H9 (cell line): Measurements from ENCODE around the gene GPR137. TPM values are rescaled to one million over a fixed set of nuclear protein-coding genes. Genes with fewer than 3 reads are reported as not detected.
"Not testable (repeated sequence)": the region's sequence is repeated elsewhere in the genome, so short reads cannot be mapped to it uniquely, and the experiment has no call there.

Experiments used
- DNase-seq: peaks from one replicate; pipeline ENCODE4 v3.0.0-alpha.2; 2017
- H2AFZ ChIP-seq: one replicate; pipeline ENCODE4 v1.6.1; 2013; ENCODE audit warnings: mild to moderate bottlenecking, low read length, control low read depth, moderate library complexity
- H2AK5ac ChIP-seq: 2 replicates; pipeline ENCODE4 v1.6.1; 2013; ENCODE audit warnings: low read length, control low read depth, mixed read lengths; ENCODE audit not compliant: insufficient read length
- H2BK120ac ChIP-seq: one replicate; pipeline ENCODE4 v1.6.1; 2013; ENCODE audit warnings: low read depth, mild to moderate bottlenecking, low read length, control low read depth, inconsistent platforms; ENCODE audit not compliant: poor library complexity, severe bottlenecking
- H2BK12ac ChIP-seq: 2 replicates; pipeline ENCODE4 v1.6.1; 2013; ENCODE audit warnings: low read length, control low read depth, mixed read lengths, low read depth; ENCODE audit not compliant: insufficient read length
- H2BK15ac ChIP-seq: 2 replicates; pipeline ENCODE4 v1.6.1; 2013; ENCODE audit warnings: low read depth, low read length, control low read depth
- H2BK20ac ChIP-seq: one replicate; pipeline ENCODE4 v1.6.1; 2013; ENCODE audit warnings: low read depth, mild to moderate bottlenecking, low read length, control low read depth, inconsistent platforms; ENCODE audit not compliant: poor library complexity, severe bottlenecking
- H2BK5ac ChIP-seq: 2 replicates; pipeline ENCODE4 v1.6.1; 2013; ENCODE audit warnings: low read length, control low read depth, mixed read lengths; ENCODE audit not compliant: insufficient read length
- H3K14ac ChIP-seq: 2 replicates; pipeline ENCODE4 v1.6.1; 2013; ENCODE audit warnings: low read length, control low read depth; ENCODE audit not compliant: insufficient read depth
- H3K18ac ChIP-seq: 2 replicates; pipeline ENCODE4 v1.6.1; 2013; ENCODE audit warnings: low read depth, mild to moderate bottlenecking, mixed read lengths, low read length, control low read depth; ENCODE audit not compliant: insufficient read length
- H3K23ac ChIP-seq: 2 replicates; pipeline ENCODE4 v1.6.1; 2013; ENCODE audit warnings: low read length, control low read depth, mixed read lengths, low read depth; ENCODE audit not compliant: insufficient read length
- H3K23me2 ChIP-seq: 2 replicates; pipeline ENCODE4 v1.6.1; 2013; ENCODE audit warnings: low read depth, mild to moderate bottlenecking, mixed read lengths, low read length, control low read depth; ENCODE audit not compliant: insufficient read length, poor library complexity, severe bottlenecking
- H3K27ac ChIP-seq: 2 replicates; pipeline ENCODE4 v1.5.1; 2013; ENCODE audit warnings: low read length, control low read depth, mixed read lengths, low read depth; ENCODE audit not compliant: insufficient read length
- H3K27me3 ChIP-seq: 2 replicates; pipeline ENCODE4 v1.6.1; 2013; ENCODE audit warnings: low read length, control low read depth, inconsistent platforms; ENCODE audit not compliant: insufficient read depth
- H3K4ac ChIP-seq: 2 replicates; pipeline ENCODE4 v1.6.1; 2013; ENCODE audit warnings: low read depth, mild to moderate bottlenecking, control low read depth, inconsistent platforms, low read length, moderate library complexity
- H3K4me1 ChIP-seq: 2 replicates; pipeline ENCODE4 v1.6.1; 2013; ENCODE audit warnings: low read length, control low read depth, inconsistent platforms; ENCODE audit not compliant: insufficient read depth
- H3K4me2 ChIP-seq: 2 replicates; pipeline ENCODE4 v1.6.1; 2013; ENCODE audit warnings: low read length, control low read depth, mixed read lengths; ENCODE audit not compliant: insufficient read length, insufficient read depth
- H3K56ac ChIP-seq: 2 replicates; pipeline ENCODE4 v1.6.1; 2013; ENCODE audit warnings: low read depth, mild to moderate bottlenecking, mixed read lengths, low read length, control low read depth; ENCODE audit not compliant: insufficient read length
- H3K79me1 ChIP-seq: 2 replicates; pipeline ENCODE4 v1.6.1; 2013; ENCODE audit warnings: low read depth, mild to moderate bottlenecking, moderate library complexity, low read length, control low read depth, inconsistent platforms; ENCODE audit not compliant: insufficient read depth, poor library complexity, severe bottlenecking
- H3K79me2 ChIP-seq: 2 replicates; pipeline ENCODE4 v1.6.1; 2013; ENCODE audit warnings: low read length, control low read depth, inconsistent platforms; ENCODE audit not compliant: insufficient read depth
- H3K9ac ChIP-seq: 2 replicates; pipeline ENCODE4 v1.6.1; 2013; ENCODE audit warnings: low read length, control low read depth, mixed read lengths; ENCODE audit not compliant: insufficient read length; ENCODE audit errors: extremely low read depth
- H3K9me3 ChIP-seq: one replicate; pipeline ENCODE4 v1.6.1; 2013; ENCODE audit warnings: low read depth, low read length, inconsistent platforms; ENCODE audit not compliant: control insufficient read depth
- H3T11ph ChIP-seq: one replicate; pipeline ENCODE4 v1.6.1; 2013; ENCODE audit warnings: mild to moderate bottlenecking, low read length, control low read depth, inconsistent platforms
- H4K20me1 ChIP-seq: one replicate; pipeline ENCODE4 v1.6.1; 2013; ENCODE audit not compliant: control insufficient read depth, insufficient read length, insufficient read depth
- H4K5ac ChIP-seq: 2 replicates; pipeline ENCODE4 v1.6.1; 2013; ENCODE audit warnings: low read depth, mild to moderate bottlenecking, mixed read lengths, low read length, control low read depth; ENCODE audit not compliant: insufficient read length
- H4K8ac ChIP-seq: replicated peaks from 2 replicates; pipeline ENCODE4 v1.6.1; 2013; ENCODE audit warnings: low read length, control low read depth, mixed read lengths, low read depth; ENCODE audit not compliant: insufficient read length
- H4K91ac ChIP-seq: 2 replicates; pipeline ENCODE4 v1.6.1; 2013; ENCODE audit warnings: low read depth, mild to moderate bottlenecking, moderate library complexity, mixed read lengths, low read length, control low read depth; ENCODE audit not compliant: insufficient read length
- H3K27ac Mint-ChIP-seq, 3 experiments: 2 replicates in 2 of 3; 3 replicates in 1 of 3; pipeline ENCODE4 v1.8.0; 2020 to 2021; ENCODE audit warnings: mixed read lengths in 3 of 3, mild to moderate bottlenecking in 1 of 3, moderate library complexity in 1 of 3
- H3K27me3 Mint-ChIP-seq: 2 replicates; pipeline ENCODE4 v1.8.0; 2021; ENCODE audit warnings: low read depth, mild to moderate bottlenecking, moderate library complexity, mixed read lengths
- H3K36me3 Mint-ChIP-seq, 3 experiments: 2 replicates in 2 of 3; 3 replicates in 1 of 3; pipeline ENCODE4 v1.8.0; 2020 to 2021; ENCODE audit warnings: low read depth in 3 of 3, mixed read lengths in 3 of 3; ENCODE audit not compliant: insufficient read depth in 1 of 3
- H3K4me1 Mint-ChIP-seq, 2 experiments: 2 replicates each; pipeline ENCODE4 v1.8.0; 2020; ENCODE audit warnings: mixed read lengths in 2 of 2
- H3K4me3 Mint-ChIP-seq, 2 experiments: 2 replicates in 1 of 2; 3 replicates in 1 of 2; pipeline ENCODE4 v1.8.0; 2020 to 2021; ENCODE audit warnings: mild to moderate bottlenecking in 2 of 2, mixed read lengths in 2 of 2, moderate library complexity in 1 of 2
- H3K9me3 Mint-ChIP-seq, 2 experiments: 2 replicates in 1 of 2; 3 replicates in 1 of 2; pipeline ENCODE4 v1.8.0; 2020; ENCODE audit warnings: mild to moderate bottlenecking in 2 of 2, mixed read lengths in 2 of 2, moderate library complexity in 1 of 2
- WGBS: extraction: QIAGEN DNeasy Blood & Tissue Kit; methylation state at CpG from one replicate; pipeline ENCODE4 v1.1.7; 2013; ENCODE audit warnings: missing lambda C conversion rate, low lambda C conversion rate, mixed read lengths; ENCODE audit not compliant: insufficient read length; ENCODE audit errors: extremely low coverage; 5-methylcytosine and 5-hydroxymethylcytosine counted together
- total RNA-seq: library from RNA; stranded (reverse); gene quantifications from 2 replicates; pipeline ENCODE4 v1.2.1, GENCODE V29; 2021
- TF ChIP-seq, protein P1 (sequence below): fragments of 200-600 bp; sonication (generic); conservative IDR thresholded peaks from 3 replicates; pipeline ENCODE4 v1.8.0; 2021; ENCODE audit warnings: antibody characterized with exemption, mild to moderate bottlenecking

GPR137 gene
- total RNA-seq, 1 experiment from 2014 or later = 39.6 TPM

DNA sequence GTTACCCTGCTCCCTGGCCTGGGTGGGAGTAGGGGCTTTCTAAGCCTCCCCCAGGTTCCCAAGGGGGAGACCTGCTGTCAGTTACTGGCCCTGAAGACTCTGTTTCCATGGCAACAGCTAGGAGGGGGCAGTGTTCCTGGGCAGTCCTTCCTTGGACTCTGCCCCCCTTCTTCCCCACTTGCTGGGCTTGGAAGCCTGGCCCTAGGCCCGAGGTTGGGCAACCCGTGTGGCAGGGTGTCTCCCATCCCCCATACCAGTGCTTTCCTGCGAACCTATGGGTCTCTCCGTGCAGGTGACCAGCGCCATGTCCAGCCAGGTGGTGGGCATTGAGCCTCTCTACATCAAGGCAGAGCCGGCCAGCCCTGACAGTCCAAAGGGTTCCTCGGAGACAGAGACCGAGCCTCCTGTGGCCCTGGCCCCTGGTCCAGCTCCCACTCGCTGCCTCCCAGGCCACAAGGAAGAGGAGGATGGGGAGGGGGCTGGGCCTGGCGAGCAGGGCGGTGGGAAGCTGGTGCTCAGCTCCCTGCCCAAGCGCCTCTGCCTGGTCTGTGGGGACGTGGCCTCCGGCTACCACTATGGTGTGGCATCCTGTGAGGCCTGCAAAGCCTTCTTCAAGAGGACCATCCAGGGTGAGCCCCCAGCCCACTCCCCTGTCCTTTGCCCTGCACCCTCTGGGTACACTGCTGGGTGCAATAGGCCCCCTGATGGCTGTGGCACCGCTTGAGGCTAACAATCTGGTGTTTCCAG is 21.4 kb downstream of the GPR137 start:
- Histone ChIP-seq H3T11ph (no peak overlapping the region), H4K91ac (no peak overlapping the region), H3K4ac (no peak overlapping the region), H4K5ac (no peak overlapping the region), H3K14ac (no peak overlapping the region), H4K8ac (no peak overlapping the region), H3K23me2 (peaks cover 10% of the 10 kb centered on the region), H4K20me1 (no peaks in the 10 kb centered on the region), H2AFZ (no peak overlapping the region), H3K9me3 (no peaks in the 10 kb centered on the region), H3K9ac (no peak overlapping the region), H3K4me2 (peak overlapping the region; percentile 87), H3K56ac (no peak overlapping the region), H2BK12ac (no peak overlapping the region), H2BK5ac (no peak overlapping the region), H3K27ac (no peak overlapping the region), H2AK5ac (no peak overlapping the region), H3K27me3 (no peaks in the 10 kb centered on the region), H2BK20ac (no peak overlapping the region), H2BK120ac (no peak overlapping the region), H2BK15ac (no peak overlapping the region), H3K23ac (no peak overlapping the region), H3K4me1 (peaks cover 2% of the 10 kb centered on the region; the same call in 1 of the 2 replicates), H3K79me1 (peaks cover 5% of the 10 kb centered on the region), H3K79me2 (peaks cover 3% of the 10 kb centered on the region; the same call in 1 of the 2 replicates), H3K18ac (no peak overlapping the region)
- DNase-seq = no peak
- peaks cover 16% of the 10 kb centered on the region for H3K27me3 Mint-ChIP-seq
- peaks cover 13% of the 10 kb centered on the region in 2 experiments for H3K4me1 Mint-ChIP-seq
- H3K27ac Mint-ChIP-seq = no peak overlapping the region; a peak in 1 of 7 replicates
- WGBS = no CpG with 5 or more reads among the region's 15 CpGs
- H3K36me3 Mint-ChIP-seq = peaks cover 6 to 9% (median 7%) of the 10 kb centered on the region in 3 experiments; a peak in 5 of 7 replicates
- TF ChIP-seq, protein P1, sequence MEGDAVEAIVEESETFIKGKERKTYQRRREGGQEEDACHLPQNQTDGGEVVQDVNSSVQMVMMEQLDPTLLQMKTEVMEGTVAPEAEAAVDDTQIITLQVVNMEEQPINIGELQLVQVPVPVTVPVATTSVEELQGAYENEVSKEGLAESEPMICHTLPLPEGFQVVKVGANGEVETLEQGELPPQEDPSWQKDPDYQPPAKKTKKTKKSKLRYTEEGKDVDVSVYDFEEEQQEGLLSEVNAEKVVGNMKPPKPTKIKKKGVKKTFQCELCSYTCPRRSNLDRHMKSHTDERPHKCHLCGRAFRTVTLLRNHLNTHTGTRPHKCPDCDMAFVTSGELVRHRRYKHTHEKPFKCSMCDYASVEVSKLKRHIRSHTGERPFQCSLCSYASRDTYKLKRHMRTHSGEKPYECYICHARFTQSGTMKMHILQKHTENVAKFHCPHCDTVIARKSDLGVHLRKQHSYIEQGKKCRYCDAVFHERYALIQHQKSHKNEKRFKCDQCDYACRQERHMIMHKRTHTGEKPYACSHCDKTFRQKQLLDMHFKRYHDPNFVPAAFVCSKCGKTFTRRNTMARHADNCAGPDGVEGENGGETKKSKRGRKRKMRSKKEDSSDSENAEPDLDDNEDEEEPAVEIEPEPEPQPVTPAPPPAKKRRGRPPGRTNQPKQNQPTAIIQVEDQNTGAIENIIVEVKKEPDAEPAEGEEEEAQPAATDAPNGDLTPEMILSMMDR = no peak
- H3K9me3 Mint-ChIP-seq = no peaks in the 10 kb centered on the region
- H3K4me3 Mint-ChIP-seq = peak overlapping the region; percentile 90 to 92

DNA sequence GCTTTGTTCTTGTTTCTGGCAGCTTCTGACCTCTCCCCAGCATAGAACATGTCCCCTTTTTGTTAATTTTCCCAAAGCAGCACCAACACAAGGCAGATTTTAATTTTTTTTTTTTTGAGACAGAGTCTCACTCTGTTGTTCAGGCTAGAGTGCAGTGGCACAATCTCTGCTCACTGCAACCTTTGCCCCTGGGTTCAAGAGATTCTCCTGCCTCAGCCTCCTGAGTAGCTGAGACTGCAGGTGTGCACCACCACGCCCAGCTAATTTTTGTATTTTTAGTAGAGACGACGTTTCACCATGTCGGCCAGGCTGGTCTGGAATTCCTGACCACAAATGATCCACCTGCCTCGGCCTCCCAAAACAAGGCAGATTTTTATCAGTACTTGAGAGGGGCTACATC is 22.1 kb downstream of the GPR137 start:
- H3K4me2 ChIP-seq = not testable (repeated sequence)

More for the DNA sequence above, 22.1 kb downstream of the GPR137 start:
- H2BK5ac ChIP-seq, H3K23ac ChIP-seq, H3K18ac ChIP-seq, H3T11ph ChIP-seq, H3K56ac ChIP-seq, H3K9ac ChIP-seq, H3K4ac ChIP-seq, H4K20me1 ChIP-seq, H3K4me1 ChIP-seq, H4K5ac ChIP-seq, H3K9me3 ChIP-seq, H2AK5ac ChIP-seq, DNase-seq, H4K91ac ChIP-seq, H2BK120ac ChIP-seq, H3K79me2 ChIP-seq, H3K27me3 ChIP-seq, H3K14ac ChIP-seq, H2BK15ac ChIP-seq, H2BK20ac ChIP-seq, H2BK12ac ChIP-seq, H3K9me3 Mint-ChIP-seq, H3K27ac ChIP-seq, H3K79me1 ChIP-seq, H2AFZ ChIP-seq, H4K8ac ChIP-seq: not testable (repeated sequence)
- WGBS = no CpG with 5 or more reads among the region's 5 CpGs
- H3K23me2 ChIP-seq = peaks cover 10% of the 10 kb centered on the region
- Mint-ChIP-seq H3K27me3 (peaks cover 11% of the 10 kb centered on the region), H3K4me3 (peak overlapping the region; percentile 12 to 16; a peak in 4 of 5 replicates), H3K36me3 (peaks cover 6 to 14% (median 7%) of the 10 kb centered on the region in 3 experiments; a peak in 5 of 7 replicates), H3K4me1 (peaks cover 13% of the 10 kb centered on the region in 2 experiments), H3K27ac (peak overlapping the region in 1 of 3 experiments; percentile 77; a peak in 1 of 7 replicates)
